ENCODE measurements around the gene C2orf68. TPM values are rescaled to one million over a fixed set of nuclear protein-coding genes. Genes with fewer than 3 reads are reported as not detected.

C2orf68 gene
- total and polyA plus RNA-seq, 9 of the 15 experiments (the other 6 are each of a cell fraction or from before 2014, with no cell fraction given): 22.1 to 50.0 (median 31.8) TPM

- TF ChIP-seq MYBL2 (IDR thresholded peaks at IDR 0.05; ENCODE audit: low read depth) (no peak), MYBL2 (CRISPR knock-in tag; IDR thresholded peaks at IDR 0.05; ENCODE audit: borderline replicate concordance) (no peak), ZNF77 (CRISPR knock-in tag; IDR thresholded peaks at IDR 0.05) (no peak), ZMIZ1 (IDR thresholded peaks at IDR 0.05; ENCODE audit: low read depth in 2 of 2, low read length in 2 of 2) (no peak), SETDB1 (IDR thresholded peaks at IDR 0.05; ENCODE audit: low read length) (no peak), U2AF1 (optimal IDR thresholded peaks at IDR 0.05; ENCODE audit: low read depth, low read length) (no peak), CBX2 (IDR thresholded peaks at IDR 0.05; ENCODE audit: insufficient read depth, low read length, poor library complexity, severe bottlenecking) (no peak), ZNF316 (IDR thresholded peaks at IDR 0.05) (no peak), ZBED1 (IDR thresholded peaks at IDR 0.05) (no peak), MAFK (IDR thresholded peaks at IDR 0.05; ENCODE audit: low read length) (no peak), TRIM28 (IDR thresholded peaks at IDR 0.05) (no peak), KAT7 (CRISPR knock-in tag; IDR thresholded peaks at IDR 0.05; ENCODE audit: borderline replicate concordance) (no peak)
- TF ChIP-seq, protein P1, sequence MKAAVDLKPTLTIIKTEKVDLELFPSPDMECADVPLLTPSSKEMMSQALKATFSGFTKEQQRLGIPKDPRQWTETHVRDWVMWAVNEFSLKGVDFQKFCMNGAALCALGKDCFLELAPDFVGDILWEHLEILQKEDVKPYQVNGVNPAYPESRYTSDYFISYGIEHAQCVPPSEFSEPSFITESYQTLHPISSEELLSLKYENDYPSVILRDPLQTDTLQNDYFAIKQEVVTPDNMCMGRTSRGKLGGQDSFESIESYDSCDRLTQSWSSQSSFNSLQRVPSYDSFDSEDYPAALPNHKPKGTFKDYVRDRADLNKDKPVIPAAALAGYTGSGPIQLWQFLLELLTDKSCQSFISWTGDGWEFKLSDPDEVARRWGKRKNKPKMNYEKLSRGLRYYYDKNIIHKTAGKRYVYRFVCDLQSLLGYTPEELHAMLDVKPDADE (conservative IDR thresholded peaks at IDR 0.05; ENCODE audit: control insufficient read depth, low read depth, low read length): no peak
- TF ChIP-seq, protein P2, sequence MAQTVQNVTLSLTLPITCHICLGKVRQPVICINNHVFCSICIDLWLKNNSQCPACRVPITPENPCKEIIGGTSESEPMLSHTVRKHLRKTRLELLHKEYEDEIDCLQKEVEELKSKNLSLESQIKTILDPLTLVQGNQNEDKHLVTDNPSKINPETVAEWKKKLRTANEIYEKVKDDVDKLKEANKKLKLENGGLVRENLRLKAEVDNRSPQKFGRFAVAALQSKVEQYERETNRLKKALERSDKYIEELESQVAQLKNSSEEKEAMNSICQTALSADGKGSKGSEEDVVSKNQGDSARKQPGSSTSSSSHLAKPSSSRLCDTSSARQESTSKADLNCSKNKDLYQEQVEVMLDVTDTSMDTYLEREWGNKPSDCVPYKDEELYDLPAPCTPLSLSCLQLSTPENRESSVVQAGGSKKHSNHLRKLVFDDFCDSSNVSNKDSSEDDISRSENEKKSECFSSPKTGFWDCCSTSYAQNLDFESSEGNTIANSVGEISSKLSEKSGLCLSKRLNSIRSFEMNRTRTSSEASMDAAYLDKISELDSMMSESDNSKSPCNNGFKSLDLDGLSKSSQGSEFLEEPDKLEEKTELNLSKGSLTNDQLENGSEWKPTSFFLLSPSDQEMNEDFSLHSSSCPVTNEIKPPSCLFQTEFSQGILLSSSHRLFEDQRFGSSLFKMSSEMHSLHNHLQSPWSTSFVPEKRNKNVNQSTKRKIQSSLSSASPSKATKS (CRISPR knock-in tag; IDR thresholded peaks at IDR 0.05): no peak
- TF ChIP-seq, protein P3, sequence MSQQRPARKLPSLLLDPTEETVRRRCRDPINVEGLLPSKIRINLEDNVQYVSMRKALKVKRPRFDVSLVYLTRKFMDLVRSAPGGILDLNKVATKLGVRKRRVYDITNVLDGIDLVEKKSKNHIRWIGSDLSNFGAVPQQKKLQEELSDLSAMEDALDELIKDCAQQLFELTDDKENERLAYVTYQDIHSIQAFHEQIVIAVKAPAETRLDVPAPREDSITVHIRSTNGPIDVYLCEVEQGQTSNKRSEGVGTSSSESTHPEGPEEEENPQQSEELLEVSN (IDR thresholded peaks at IDR 0.05; ENCODE audit: borderline replicate concordance in 1 of 2, extremely low read depth in 1 of 2, insufficient read depth in 1 of 2, insufficient read length in 1 of 2, low read depth in 1 of 2, low read length in 1 of 2, poor library complexity in 1 of 2, severe bottlenecking in 1 of 2): peak; percentile 35 to 82
- TF ChIP-seq, protein P4, sequence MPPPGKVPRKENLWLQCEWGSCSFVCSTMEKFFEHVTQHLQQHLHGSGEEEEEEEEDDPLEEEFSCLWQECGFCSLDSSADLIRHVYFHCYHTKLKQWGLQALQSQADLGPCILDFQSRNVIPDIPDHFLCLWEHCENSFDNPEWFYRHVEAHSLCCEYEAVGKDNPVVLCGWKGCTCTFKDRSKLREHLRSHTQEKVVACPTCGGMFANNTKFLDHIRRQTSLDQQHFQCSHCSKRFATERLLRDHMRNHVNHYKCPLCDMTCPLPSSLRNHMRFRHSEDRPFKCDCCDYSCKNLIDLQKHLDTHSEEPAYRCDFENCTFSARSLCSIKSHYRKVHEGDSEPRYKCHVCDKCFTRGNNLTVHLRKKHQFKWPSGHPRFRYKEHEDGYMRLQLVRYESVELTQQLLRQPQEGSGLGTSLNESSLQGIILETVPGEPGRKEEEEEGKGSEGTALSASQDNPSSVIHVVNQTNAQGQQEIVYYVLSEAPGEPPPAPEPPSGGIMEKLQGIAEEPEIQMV (tag; conservative IDR thresholded peaks at IDR 0.05; ENCODE audit: low read depth): no peak
These were observed 33.4 kb downstream of the C2orf68 start (continued) for GRCh38 chr2:85578243-85579180.
